Stimulated activated CD4-positive, alpha-beta T cell treated with anti-CD3 and anti-CD28 coated beads, Interleukin-12 subunit alpha, Interleukin-12 subunit beta, amount 100 ng/mL, for 4 hours (primary cell): ENCODE results near the gene THAP4.
"Not testable (repeated sequence)": the region's sequence is repeated elsewhere in the genome, so short reads cannot be mapped to it uniquely, and the experiment has no call there.

Experiments used
- DNase-seq: peaks from one replicate; pipeline ENCODE4 v3.0.0-alpha.2; 2020

Gene THAP4

DNA sequence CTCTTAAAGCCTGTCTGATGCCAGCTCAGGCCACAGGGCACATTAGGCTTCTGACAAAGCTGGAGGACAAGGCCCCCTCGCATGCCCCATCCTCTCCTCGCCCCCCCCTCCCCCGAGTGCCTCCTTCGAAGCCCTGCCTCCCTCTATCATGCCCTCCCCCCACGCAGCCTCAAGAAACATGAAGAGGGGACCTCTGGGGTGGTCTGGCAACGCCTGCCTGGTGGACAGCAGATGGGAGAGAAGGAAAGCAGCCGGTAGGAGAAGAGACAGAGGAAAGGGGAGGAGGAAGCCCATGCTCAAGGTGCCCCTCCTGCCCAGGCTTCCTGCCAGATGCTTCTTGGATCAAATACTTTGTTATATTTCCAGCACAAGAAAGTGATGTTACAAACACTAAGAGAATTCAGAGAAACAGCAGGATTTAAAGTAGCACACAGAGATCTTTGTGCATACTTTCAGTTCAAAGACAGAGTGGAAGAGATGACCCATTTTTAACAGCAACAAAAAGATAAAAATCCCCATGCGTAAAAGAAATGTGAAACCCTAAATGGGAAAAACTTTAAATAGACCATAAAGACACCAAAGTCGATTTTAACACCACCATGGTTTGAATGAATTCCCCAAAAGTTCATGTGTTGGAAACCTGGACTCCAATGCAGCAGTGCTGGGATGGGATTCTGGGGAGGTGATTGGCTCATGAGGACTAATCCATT, 59.4 kb downstream of the THAP4 start:
- no peak for DNase-seq

GRCh38 chr2:241576293-241576654, 60.7 kb downstream of the THAP4 start:
- DNase-seq, result no peak

DNA sequence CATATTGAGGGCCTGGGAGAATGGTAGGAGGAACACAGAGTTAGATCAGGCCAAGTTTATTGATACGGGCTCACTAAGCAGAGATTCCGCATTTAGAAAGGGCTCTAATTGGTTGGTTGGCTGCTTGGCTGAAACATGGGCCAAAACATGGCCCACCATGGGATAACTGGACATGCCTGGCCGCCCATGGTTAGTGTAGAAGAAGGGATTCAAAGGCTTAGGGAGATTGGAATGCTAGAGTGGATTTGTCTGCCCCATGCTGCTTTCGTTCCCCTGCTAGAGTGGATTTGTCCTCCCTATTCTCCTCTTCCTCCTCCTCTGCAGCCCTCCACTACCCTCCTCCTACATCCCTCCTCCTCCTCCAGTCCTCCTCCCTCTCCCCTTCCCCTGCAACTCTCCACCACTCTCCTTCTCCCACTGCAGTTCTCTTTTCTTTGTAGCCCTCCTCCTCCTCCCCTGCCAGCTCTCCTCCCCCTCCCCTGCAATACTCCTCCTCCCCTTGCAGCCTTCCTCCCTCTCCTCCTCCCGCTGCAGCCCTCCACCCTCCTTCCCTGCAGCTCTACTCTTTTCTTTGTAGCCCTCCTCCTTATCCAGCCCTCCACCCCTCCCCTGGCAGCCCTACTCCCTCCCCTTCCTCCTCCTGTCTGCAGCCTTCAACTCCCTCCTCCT, 61.2 kb downstream of the THAP4 start:
- DNase-seq, result no peak

- no peak for DNase-seq
Observed at GRCh38 chr2:241574911-241575623, 61.9 kb downstream of the THAP4 start.

GRCh38 chr2:241573741-241574140, 63.2 kb downstream of the THAP4 start:
- DNase-seq, result no peak

GRCh38 chr2:241572915-241573651, 63.9 kb downstream of the THAP4 start:
- DNase-seq, result not testable (repeated sequence)

DNA sequence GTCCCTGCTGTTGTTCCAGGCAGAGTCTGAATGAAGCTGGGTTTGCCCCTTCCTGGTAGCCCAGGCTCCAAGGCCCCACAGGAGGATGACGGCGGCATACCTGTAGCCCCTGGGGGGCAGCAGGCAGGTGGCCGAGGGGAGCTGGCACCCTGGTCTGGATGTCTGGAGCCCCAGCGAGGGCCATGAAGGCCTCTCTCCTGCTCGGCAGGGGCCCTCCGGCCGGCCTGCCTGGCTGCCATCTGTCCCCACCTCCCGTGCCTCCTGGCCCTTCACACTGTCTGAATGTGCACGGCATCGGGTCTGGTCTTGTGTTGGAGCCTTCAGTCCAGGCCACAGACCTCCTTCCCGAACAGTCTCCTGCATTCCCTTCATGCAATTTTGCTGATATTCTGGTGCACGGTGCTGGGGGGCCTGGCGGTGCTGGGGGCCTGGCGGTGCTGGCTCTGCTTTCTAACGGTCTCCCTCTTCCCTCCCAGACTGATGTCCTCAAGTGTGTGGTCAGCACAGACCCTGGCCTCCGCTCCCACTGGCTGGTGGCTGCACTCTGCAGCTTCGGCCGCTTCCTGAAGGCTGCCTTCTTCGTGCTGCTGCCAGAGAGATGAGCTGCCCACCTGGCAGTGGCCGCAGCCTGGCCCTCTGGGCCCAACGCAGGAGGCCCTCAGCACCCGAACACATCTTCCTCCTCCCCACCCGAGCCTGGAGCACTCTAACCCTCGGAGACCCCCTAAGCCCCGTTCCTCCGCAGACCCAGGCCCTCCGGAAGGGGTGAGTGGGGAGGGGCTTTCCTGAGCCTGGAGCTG, 64.9 kb downstream of the THAP4 start:
- no peak for DNase-seq

DNA sequence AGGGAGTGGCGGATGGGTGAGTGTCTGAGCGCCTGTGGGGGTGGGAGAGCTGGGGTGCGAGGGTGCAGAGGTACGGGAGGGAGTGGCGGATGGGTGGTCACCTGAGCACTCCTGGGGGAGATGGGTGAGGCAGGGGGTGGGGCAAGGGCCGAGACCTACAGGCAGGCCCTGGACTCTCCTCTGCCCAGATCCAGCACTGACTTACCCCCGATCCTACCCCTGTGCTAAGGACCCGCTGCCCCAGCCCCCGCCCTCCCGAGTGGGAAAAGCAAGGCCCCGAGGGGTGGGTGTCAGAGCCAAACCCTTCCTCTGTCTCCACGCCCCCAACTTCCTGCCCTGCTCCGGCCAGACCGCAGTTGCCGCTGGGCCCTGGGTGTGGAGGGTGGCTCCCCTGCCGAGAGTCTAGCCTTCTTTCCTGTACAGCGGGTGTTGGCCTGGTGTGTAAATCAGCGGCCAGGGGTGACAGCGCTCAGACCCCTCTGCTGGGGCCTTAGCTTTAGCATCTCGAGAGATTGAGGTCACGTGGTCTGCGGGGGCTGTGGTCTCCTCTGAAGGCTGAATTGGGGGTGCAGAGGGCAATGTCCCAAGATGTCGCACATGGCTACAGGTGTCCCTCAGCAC, 65.9 kb downstream of the THAP4 start:
- no peak for DNase-seq

DNA sequence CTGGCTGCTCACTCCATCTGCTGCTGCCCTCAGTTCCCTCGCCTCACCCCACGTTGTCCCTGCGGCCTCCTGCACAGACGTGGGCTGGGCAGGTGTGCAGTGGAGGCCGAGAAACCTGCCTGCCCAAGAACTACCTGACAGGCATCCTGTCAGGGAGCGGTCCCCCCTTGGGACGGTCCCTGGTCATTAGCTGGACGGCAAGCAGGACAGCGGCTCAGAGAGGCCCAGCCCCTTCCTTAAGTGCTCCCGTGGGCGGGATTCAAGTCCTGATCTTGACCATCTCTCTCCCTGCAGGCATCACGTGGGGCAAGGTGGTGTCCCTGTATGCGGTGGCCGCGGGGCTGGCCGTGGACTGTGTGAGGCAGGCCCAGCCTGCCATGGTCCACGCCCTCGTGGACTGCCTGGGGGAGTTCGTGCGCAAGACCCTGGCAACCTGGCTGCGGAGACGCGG, 67.1 kb downstream of the THAP4 start:
- no peak for DNase-seq

DNA sequence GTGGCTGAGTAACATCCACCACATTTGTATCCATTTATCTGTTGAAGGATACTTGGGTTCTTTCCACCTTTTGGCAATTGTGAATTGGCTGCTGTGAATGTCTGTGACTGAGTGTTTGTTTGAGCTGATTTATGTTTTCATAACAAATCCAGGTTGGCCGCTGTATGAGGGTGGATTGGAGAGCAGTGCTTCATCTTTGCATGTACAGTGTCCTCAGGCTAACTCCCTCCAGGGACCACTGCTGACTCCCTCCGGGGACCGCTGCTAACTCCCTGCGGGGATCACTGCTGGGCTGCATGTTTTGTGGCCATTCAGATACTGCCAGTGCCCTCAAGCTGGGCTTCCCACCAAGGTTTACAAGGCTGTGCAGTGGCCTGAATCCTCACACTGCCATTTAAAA, 68.2 kb downstream of the THAP4 start:
- DNase-seq, result no peak

- no peak for DNase-seq
Observed at GRCh38 chr2:241567776-241568175, 69.2 kb downstream of the THAP4 start.

DNA sequence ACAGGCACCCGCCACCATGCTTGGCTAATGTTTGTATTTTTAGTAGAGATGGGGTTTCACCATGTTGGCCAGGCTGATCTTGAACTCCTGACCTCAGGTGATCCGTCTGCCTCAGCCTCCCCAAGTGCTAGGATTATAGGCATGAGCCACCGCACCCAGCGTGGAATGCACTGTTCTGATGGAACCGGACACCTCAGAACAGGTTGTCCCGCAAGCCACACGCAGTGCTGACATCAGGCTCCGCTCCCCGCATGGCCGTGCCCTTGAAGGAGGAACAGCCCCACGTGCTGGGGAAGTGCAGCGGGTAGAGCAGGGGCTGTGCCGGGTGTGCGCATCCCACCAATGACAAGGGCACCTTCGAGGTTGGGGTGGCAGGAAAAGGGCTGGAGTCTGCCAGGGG, 69.7 kb downstream of the THAP4 start:
- DNase-seq, result not testable (repeated sequence)

DNA sequence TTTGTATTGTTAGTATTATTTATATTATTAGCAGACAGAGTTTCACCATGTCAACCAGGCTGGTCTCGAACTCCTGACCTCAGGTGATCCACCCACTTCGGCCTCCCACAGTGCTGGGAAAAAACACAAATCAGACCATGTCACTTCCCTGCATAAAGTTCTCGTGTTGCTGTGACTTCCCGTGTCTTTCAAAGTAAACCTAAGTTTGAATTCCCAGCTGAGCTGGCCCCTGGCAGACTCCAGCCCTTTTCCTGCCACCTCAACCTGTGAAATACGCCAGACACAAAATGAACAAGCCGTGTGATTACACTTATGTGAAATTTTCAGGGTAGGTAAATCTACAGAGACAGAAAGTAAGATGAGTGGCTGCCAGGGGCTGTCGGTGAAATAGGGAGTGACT, 70.5 kb downstream of the THAP4 start:
- no peak for DNase-seq

- not testable (repeated sequence) for DNase-seq
Observed at GRCh38 chr2:241566021-241566420, 70.9 kb downstream of the THAP4 start.

- no peak for DNase-seq
Observed at GRCh38 chr2:241565411-241565810, 71.5 kb downstream of the THAP4 start.

DNA sequence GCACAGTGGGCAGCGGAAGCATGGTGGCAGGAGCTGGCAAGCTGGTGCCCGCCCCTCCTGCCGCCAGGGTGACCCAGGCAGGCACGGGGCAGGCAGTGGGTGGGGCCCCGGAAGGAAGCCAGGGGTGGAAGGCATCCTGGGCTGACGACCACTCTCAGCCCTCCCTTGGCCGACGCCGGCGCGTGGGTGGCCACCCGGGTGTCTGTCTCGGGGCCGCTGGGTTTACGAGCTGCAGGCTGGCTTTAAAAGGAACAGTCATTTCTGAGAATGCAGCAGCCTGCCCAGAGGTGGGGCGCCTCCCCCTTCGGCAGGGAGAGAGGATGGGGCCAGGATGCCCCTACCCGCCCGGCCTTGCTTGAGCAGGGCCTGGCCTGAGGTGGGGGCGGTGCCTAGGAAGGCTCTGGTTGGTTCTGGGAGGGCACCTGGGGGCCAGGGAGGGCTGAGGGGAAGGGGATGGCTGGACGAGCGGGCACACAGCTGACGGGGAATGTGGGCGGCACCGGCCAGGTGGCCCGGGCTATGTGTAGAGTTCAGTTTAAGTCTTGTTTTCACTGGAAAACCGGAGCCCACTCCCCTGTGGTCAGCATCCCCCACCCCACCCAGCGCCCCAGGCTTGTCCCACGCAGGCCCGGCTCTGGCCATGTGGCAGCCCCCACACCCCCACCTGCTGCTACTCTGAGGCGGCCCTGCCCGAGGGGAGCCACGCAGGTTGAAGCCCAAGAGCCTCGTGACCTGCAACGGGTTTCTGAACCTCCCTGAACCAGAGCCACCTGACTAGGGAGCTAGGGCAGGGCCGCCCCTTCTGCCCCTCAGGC, 72.2 kb downstream of the THAP4 start:
- no peak for DNase-seq

- no peak for DNase-seq
Observed at GRCh38 chr2:241563981-241564595, 72.9 kb downstream of the THAP4 start.

GRCh38 chr2:241563571-241563980, 73.4 kb downstream of the THAP4 start:
- no peak for DNase-seq

GRCh38 chr2:241563031-241563507, 73.9 kb downstream of the THAP4 start:
- DNase-seq, result no peak

GRCh38 chr2:241562269-241562891, 74.6 kb downstream of the THAP4 start:
- no peak for DNase-seq
